Lung microvascular endothelial cell (primary cell): ENCODE data around the gene RXFP3. TPM values are rescaled to one million over a fixed set of nuclear protein-coding genes. Genes with fewer than 3 reads are reported as not detected.
A peak's percentile ranks its signal among the peaks of the same experiment; 100 is the strongest.
"Not testable (repeated sequence)": the region's sequence is repeated elsewhere in the genome, so short reads cannot be mapped to it uniquely, and the experiment has no call there.

Source experiments
- DNase-seq, 2 donors: peaks; one replicate each; pipeline versions ENCODE4 v3.0.0 to v3.0.0-alpha.2; 2010; ENCODE audit warnings: low read depth in 2 of 2
- total RNA-seq: library from RNA; depleted of rRNA; stranded (reverse); fragments of >200 nt; gene quantifications from 2 replicates; pipeline ENCODE4 v1.2.1, GENCODE V29; 2014

Gene RXFP3
- not detected in 2 replicates for total RNA-seq

GRCh38 chr5:33936381-33937016 is at the start of gene RXFP3:
Gene RXFP3, plus strand, starts transcription at chr5:33936386. Its CDS starts 355 bp downstream, at chr5:33936741.
- DNase-seq: peak in 1 of 2 donors; percentile 11

GRCh38 chr5:33887268-33887667 is 48.9 kb upstream of the RXFP3 start:
- DNase-seq: no peak

- no peak for DNase-seq
These were observed 47.6 kb upstream of the RXFP3 start for GRCh38 chr5:33888587-33888986.

GRCh38 chr5:33890131-33891032 is 45.8 kb upstream of the RXFP3 start:
- peak in 1 of 2 donors; percentile 18 for DNase-seq

GRCh38 chr5:33891446-33891787 is 44.8 kb upstream of the RXFP3 start:
- DNase-seq: peak in 1 of 2 donors; percentile 1

GRCh38 chr5:33891788-33892619 is 44.2 kb upstream of the RXFP3 start, which contains the start of gene ADAMTS12:
Gene ADAMTS12, minus strand, starts transcription at chr5:33891990. Its CDS starts 134 bp downstream, at chr5:33891856.
- DNase-seq: peak in 1 of 2 donors; percentile 6

GRCh38 chr5:33892620-33893137 is 43.5 kb upstream of the RXFP3 start:
- DNase-seq: no peak

GRCh38 chr5:33894566-33894965 is 41.6 kb upstream of the RXFP3 start:
- no peak for DNase-seq

GRCh38 chr5:33901156-33901555 is 35.0 kb upstream of the RXFP3 start:
- no peak for DNase-seq

- no peak for DNase-seq
These were observed 33.1 kb upstream of the RXFP3 start for GRCh38 chr5:33903118-33903517.

GRCh38 chr5:33905381-33905780 is 30.8 kb upstream of the RXFP3 start:
- DNase-seq: no peak

- peak in 1 of 2 donors; percentile 4 for DNase-seq
These were observed 29.9 kb upstream of the RXFP3 start for GRCh38 chr5:33906248-33906647.

GRCh38 chr5:33914844-33915243 is 21.3 kb upstream of the RXFP3 start:
- DNase-seq: not testable (repeated sequence)

- DNase-seq: no peak
These were observed 15.2 kb upstream of the RXFP3 start for GRCh38 chr5:33921002-33921401.

GRCh38 chr5:33925278-33925677 is 10.9 kb upstream of the RXFP3 start:
- no peak for DNase-seq

- DNase-seq: no peak
These were observed 8.5 kb upstream of the RXFP3 start for GRCh38 chr5:33927685-33928084.

GRCh38 chr5:33928283-33928682 is 7.9 kb upstream of the RXFP3 start:
- DNase-seq: no peak

- DNase-seq: no peak
These were observed 6.1 kb upstream of the RXFP3 start for GRCh38 chr5:33929925-33930690.

GRCh38 chr5:33931136-33931535 is 5.0 kb upstream of the RXFP3 start:
- no peak for DNase-seq

GRCh38 chr5:33933723-33934169 is 2.4 kb upstream of the RXFP3 start:
- DNase-seq: no peak

- peak in 1 of 2 donors; percentile 10 for DNase-seq
These were observed 2.0 kb upstream of the RXFP3 start for GRCh38 chr5:33934176-33934575.
